H9 (cell line): Measurements from ENCODE around the gene APBA2. TPM values are rescaled to one million over a fixed set of nuclear protein-coding genes. Genes with fewer than 3 reads are reported as not detected.

Experiments used
- DNase-seq: peaks from one replicate; pipeline ENCODE4 v3.0.0-alpha.2; 2017
- H2AFZ ChIP-seq: one replicate; pipeline ENCODE4 v1.6.1; 2013; ENCODE audit warnings: mild to moderate bottlenecking, low read length, control low read depth, moderate library complexity
- H2AK5ac ChIP-seq: 2 replicates; pipeline ENCODE4 v1.6.1; 2013; ENCODE audit warnings: low read length, control low read depth, mixed read lengths; ENCODE audit not compliant: insufficient read length
- H2BK120ac ChIP-seq: one replicate; pipeline ENCODE4 v1.6.1; 2013; ENCODE audit warnings: low read depth, mild to moderate bottlenecking, low read length, control low read depth, inconsistent platforms; ENCODE audit not compliant: poor library complexity, severe bottlenecking
- H2BK12ac ChIP-seq: 2 replicates; pipeline ENCODE4 v1.6.1; 2013; ENCODE audit warnings: low read length, control low read depth, mixed read lengths, low read depth; ENCODE audit not compliant: insufficient read length
- H2BK15ac ChIP-seq: 2 replicates; pipeline ENCODE4 v1.6.1; 2013; ENCODE audit warnings: low read depth, low read length, control low read depth
- H2BK20ac ChIP-seq: one replicate; pipeline ENCODE4 v1.6.1; 2013; ENCODE audit warnings: low read depth, mild to moderate bottlenecking, low read length, control low read depth, inconsistent platforms; ENCODE audit not compliant: poor library complexity, severe bottlenecking
- H2BK5ac ChIP-seq: 2 replicates; pipeline ENCODE4 v1.6.1; 2013; ENCODE audit warnings: low read length, control low read depth, mixed read lengths; ENCODE audit not compliant: insufficient read length
- H3K14ac ChIP-seq: 2 replicates; pipeline ENCODE4 v1.6.1; 2013; ENCODE audit warnings: low read length, control low read depth; ENCODE audit not compliant: insufficient read depth
- H3K18ac ChIP-seq: 2 replicates; pipeline ENCODE4 v1.6.1; 2013; ENCODE audit warnings: low read depth, mild to moderate bottlenecking, mixed read lengths, low read length, control low read depth; ENCODE audit not compliant: insufficient read length
- H3K23ac ChIP-seq: 2 replicates; pipeline ENCODE4 v1.6.1; 2013; ENCODE audit warnings: low read length, control low read depth, mixed read lengths, low read depth; ENCODE audit not compliant: insufficient read length
- H3K23me2 ChIP-seq: 2 replicates; pipeline ENCODE4 v1.6.1; 2013; ENCODE audit warnings: low read depth, mild to moderate bottlenecking, mixed read lengths, low read length, control low read depth; ENCODE audit not compliant: insufficient read length, poor library complexity, severe bottlenecking
- H3K27ac ChIP-seq: 2 replicates; pipeline ENCODE4 v1.5.1; 2013; ENCODE audit warnings: low read length, control low read depth, mixed read lengths, low read depth; ENCODE audit not compliant: insufficient read length
- H3K27me3 ChIP-seq: 2 replicates; pipeline ENCODE4 v1.6.1; 2013; ENCODE audit warnings: low read length, control low read depth, inconsistent platforms; ENCODE audit not compliant: insufficient read depth
- H3K4ac ChIP-seq: 2 replicates; pipeline ENCODE4 v1.6.1; 2013; ENCODE audit warnings: low read depth, mild to moderate bottlenecking, control low read depth, inconsistent platforms, low read length, moderate library complexity
- H3K4me1 ChIP-seq: 2 replicates; pipeline ENCODE4 v1.6.1; 2013; ENCODE audit warnings: low read length, control low read depth, inconsistent platforms; ENCODE audit not compliant: insufficient read depth
- H3K4me2 ChIP-seq: 2 replicates; pipeline ENCODE4 v1.6.1; 2013; ENCODE audit warnings: low read length, control low read depth, mixed read lengths; ENCODE audit not compliant: insufficient read length, insufficient read depth
- H3K56ac ChIP-seq: 2 replicates; pipeline ENCODE4 v1.6.1; 2013; ENCODE audit warnings: low read depth, mild to moderate bottlenecking, mixed read lengths, low read length, control low read depth; ENCODE audit not compliant: insufficient read length
- H3K79me1 ChIP-seq: 2 replicates; pipeline ENCODE4 v1.6.1; 2013; ENCODE audit warnings: low read depth, mild to moderate bottlenecking, moderate library complexity, low read length, control low read depth, inconsistent platforms; ENCODE audit not compliant: insufficient read depth, poor library complexity, severe bottlenecking
- H3K79me2 ChIP-seq: 2 replicates; pipeline ENCODE4 v1.6.1; 2013; ENCODE audit warnings: low read length, control low read depth, inconsistent platforms; ENCODE audit not compliant: insufficient read depth
- H3K9ac ChIP-seq: 2 replicates; pipeline ENCODE4 v1.6.1; 2013; ENCODE audit warnings: low read length, control low read depth, mixed read lengths; ENCODE audit not compliant: insufficient read length; ENCODE audit errors: extremely low read depth
- H3K9me3 ChIP-seq: one replicate; pipeline ENCODE4 v1.6.1; 2013; ENCODE audit warnings: low read depth, low read length, inconsistent platforms; ENCODE audit not compliant: control insufficient read depth
- H3T11ph ChIP-seq: one replicate; pipeline ENCODE4 v1.6.1; 2013; ENCODE audit warnings: mild to moderate bottlenecking, low read length, control low read depth, inconsistent platforms
- H4K20me1 ChIP-seq: one replicate; pipeline ENCODE4 v1.6.1; 2013; ENCODE audit not compliant: control insufficient read depth, insufficient read length, insufficient read depth
- H4K5ac ChIP-seq: 2 replicates; pipeline ENCODE4 v1.6.1; 2013; ENCODE audit warnings: low read depth, mild to moderate bottlenecking, mixed read lengths, low read length, control low read depth; ENCODE audit not compliant: insufficient read length
- H4K8ac ChIP-seq: replicated peaks from 2 replicates; pipeline ENCODE4 v1.6.1; 2013; ENCODE audit warnings: low read length, control low read depth, mixed read lengths, low read depth; ENCODE audit not compliant: insufficient read length
- H4K91ac ChIP-seq: 2 replicates; pipeline ENCODE4 v1.6.1; 2013; ENCODE audit warnings: low read depth, mild to moderate bottlenecking, moderate library complexity, mixed read lengths, low read length, control low read depth; ENCODE audit not compliant: insufficient read length
- H3K27ac Mint-ChIP-seq, 3 experiments: 2 replicates in 2 of 3; 3 replicates in 1 of 3; pipeline ENCODE4 v1.8.0; 2020 to 2021; ENCODE audit warnings: mixed read lengths in 3 of 3, mild to moderate bottlenecking in 1 of 3, moderate library complexity in 1 of 3
- H3K27me3 Mint-ChIP-seq: 2 replicates; pipeline ENCODE4 v1.8.0; 2021; ENCODE audit warnings: low read depth, mild to moderate bottlenecking, moderate library complexity, mixed read lengths
- H3K36me3 Mint-ChIP-seq, 3 experiments: 2 replicates in 2 of 3; 3 replicates in 1 of 3; pipeline ENCODE4 v1.8.0; 2020 to 2021; ENCODE audit warnings: low read depth in 3 of 3, mixed read lengths in 3 of 3; ENCODE audit not compliant: insufficient read depth in 1 of 3
- H3K4me1 Mint-ChIP-seq, 2 experiments: 2 replicates each; pipeline ENCODE4 v1.8.0; 2020; ENCODE audit warnings: mixed read lengths in 2 of 2
- H3K4me3 Mint-ChIP-seq, 2 experiments: 2 replicates in 1 of 2; 3 replicates in 1 of 2; pipeline ENCODE4 v1.8.0; 2020 to 2021; ENCODE audit warnings: mild to moderate bottlenecking in 2 of 2, mixed read lengths in 2 of 2, moderate library complexity in 1 of 2
- H3K9me3 Mint-ChIP-seq, 2 experiments: 2 replicates in 1 of 2; 3 replicates in 1 of 2; pipeline ENCODE4 v1.8.0; 2020; ENCODE audit warnings: mild to moderate bottlenecking in 2 of 2, mixed read lengths in 2 of 2, moderate library complexity in 1 of 2
- CTCF ChIP-seq: fragments of 200-600 bp; sonication (generic); conservative IDR thresholded peaks from 3 replicates; pipeline ENCODE4 v1.8.0; 2021; ENCODE audit warnings: antibody characterized with exemption, mild to moderate bottlenecking
- WGBS: extraction: QIAGEN DNeasy Blood & Tissue Kit; methylation state at CpG from one replicate; pipeline ENCODE4 v1.1.7; 2013; ENCODE audit warnings: missing lambda C conversion rate, low lambda C conversion rate, mixed read lengths; ENCODE audit not compliant: insufficient read length; ENCODE audit errors: extremely low coverage; 5-methylcytosine and 5-hydroxymethylcytosine counted together
- total RNA-seq: library from RNA; stranded (reverse); gene quantifications from 2 replicates; pipeline ENCODE4 v1.2.1, GENCODE V29; 2021

The APBA2 gene
- total RNA-seq, 1 experiment from 2014 or later = 14.3 TPM

GRCh38 chr15:29050870-29051269, 165.1 kb downstream of the APBA2 start:
- Histone ChIP-seq H4K20me1 (no peaks in the 10 kb centered on the region), H4K91ac (no peak overlapping the region), H3K56ac (no peak overlapping the region), H4K8ac (no peak overlapping the region), H3K27ac (no peak overlapping the region), H3K23ac (no peak overlapping the region), H2BK20ac (no peak overlapping the region), H3K23me2 (no peaks in the 10 kb centered on the region), H3K14ac (no peak overlapping the region), H3K27me3 (no peaks in the 10 kb centered on the region), H3K9ac (no peak overlapping the region), H3K9me3 (no peaks in the 10 kb centered on the region), H3T11ph (no peak overlapping the region), H3K4me2 (no peak overlapping the region), H3K4ac (no peak overlapping the region), H2AFZ (no peak overlapping the region), H4K5ac (no peak overlapping the region), H3K79me2 (no peaks in the 10 kb centered on the region), H2AK5ac (no peak overlapping the region), H2BK5ac (no peak overlapping the region), H2BK15ac (no peak overlapping the region), H3K4me1 (peaks cover under 1% of the 10 kb centered on the region; the same call in 1 of the 2 replicates), H3K18ac (no peak overlapping the region), H2BK12ac (no peak overlapping the region), H2BK120ac (no peak overlapping the region), H3K79me1 (no peaks in the 10 kb centered on the region)
- no peaks in the 10 kb centered on the region for H3K27me3 Mint-ChIP-seq
- peaks cover under 1 to 14% of the 10 kb centered on the region in 2 experiments for H3K4me1 Mint-ChIP-seq
- no CpG with 5 or more reads among the region's 6 CpGs for WGBS
- H3K4me3 Mint-ChIP-seq = no peak overlapping the region
- TF ChIP-seq CTCF = no peak
- H3K9me3 Mint-ChIP-seq = peaks cover 9 to 13% of the 10 kb centered on the region in 2 experiments; a peak in 3 of 5 replicates
- peaks cover 5 to 11% (median 7%) of the 10 kb centered on the region in 3 experiments; a peak in 6 of 7 replicates for H3K36me3 Mint-ChIP-seq
- no peak for DNase-seq
- H3K27ac Mint-ChIP-seq = no peak overlapping the region
